Adrenal gland (tissue), 5 donors: ENCODE results near the gene RCOR1.

ENCODE experiments used
- POLR2A ChIP-seq, 2 donors: fragments of 450-650 bp; IDR thresholded peaks; one replicate each; pipeline ENCODE4 v1.6.1; 2017; ENCODE audit warnings: antibody characterized with exemption in 2 of 2, mild to moderate bottlenecking in 2 of 2, moderate library complexity in 1 of 2
- TF ChIP-seq, protein P1 (sequence below), 6 experiments: fragments of 450-650 bp in 4 of 6; fragments of 200-600 bp in 2 of 6; sonication (generic) in 1 of 6; IDR thresholded peaks; 1 replicate in 5 of 6; 2 replicates in 1 of 6; pipeline versions ENCODE4 v1.5.1 to v1.8.0; 2016 to 2021; ENCODE audit warnings: antibody characterized with exemption in 6 of 6, mild to moderate bottlenecking in 2 of 6, moderate library complexity in 1 of 6
- donor health status: DM: no; HTN: no; CAD: no.

DNA sequence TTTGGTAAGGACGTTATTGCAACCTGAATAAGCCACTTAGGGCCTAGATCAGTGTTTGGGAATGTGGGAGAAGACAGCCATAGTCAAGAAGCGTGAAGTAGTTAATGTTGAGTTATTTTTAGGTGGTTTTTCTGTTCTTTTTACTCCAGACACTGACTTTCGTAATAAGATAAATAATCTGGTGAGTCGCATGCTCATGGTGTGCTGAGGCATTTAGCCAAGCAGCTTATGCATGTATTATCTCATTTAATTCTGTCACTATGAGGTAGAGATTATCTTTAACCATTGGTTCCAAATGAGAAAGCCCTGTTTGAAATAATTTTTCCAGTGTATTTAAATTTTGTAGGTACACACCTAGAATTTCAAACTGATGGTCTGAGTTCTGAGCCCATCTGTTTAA lies 67.3 kb downstream of the RCOR1 start:
- TF ChIP-seq, protein P1, sequence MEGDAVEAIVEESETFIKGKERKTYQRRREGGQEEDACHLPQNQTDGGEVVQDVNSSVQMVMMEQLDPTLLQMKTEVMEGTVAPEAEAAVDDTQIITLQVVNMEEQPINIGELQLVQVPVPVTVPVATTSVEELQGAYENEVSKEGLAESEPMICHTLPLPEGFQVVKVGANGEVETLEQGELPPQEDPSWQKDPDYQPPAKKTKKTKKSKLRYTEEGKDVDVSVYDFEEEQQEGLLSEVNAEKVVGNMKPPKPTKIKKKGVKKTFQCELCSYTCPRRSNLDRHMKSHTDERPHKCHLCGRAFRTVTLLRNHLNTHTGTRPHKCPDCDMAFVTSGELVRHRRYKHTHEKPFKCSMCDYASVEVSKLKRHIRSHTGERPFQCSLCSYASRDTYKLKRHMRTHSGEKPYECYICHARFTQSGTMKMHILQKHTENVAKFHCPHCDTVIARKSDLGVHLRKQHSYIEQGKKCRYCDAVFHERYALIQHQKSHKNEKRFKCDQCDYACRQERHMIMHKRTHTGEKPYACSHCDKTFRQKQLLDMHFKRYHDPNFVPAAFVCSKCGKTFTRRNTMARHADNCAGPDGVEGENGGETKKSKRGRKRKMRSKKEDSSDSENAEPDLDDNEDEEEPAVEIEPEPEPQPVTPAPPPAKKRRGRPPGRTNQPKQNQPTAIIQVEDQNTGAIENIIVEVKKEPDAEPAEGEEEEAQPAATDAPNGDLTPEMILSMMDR (IDR thresholded peaks at IDR 0.05): no peak
- no peak for TF ChIP-seq POLR2A (IDR thresholded peaks at IDR 0.05)
